Chondrocyte (in vitro differentiated cells): ENCODE results near the gene STT3B. TPM values are rescaled to one million over a fixed set of nuclear protein-coding genes. Genes with fewer than 3 reads are reported as not detected.
"Not testable (repeated sequence)": the region's sequence is repeated elsewhere in the genome, so short reads cannot be mapped to it uniquely, and the experiment has no call there.

Experiments
- DNase-seq: peaks from one replicate; pipeline ENCODE4 v3.0.0; 2021; ENCODE audit warnings: mixed read lengths, low spot score
- H3K27ac Mint-ChIP-seq: one replicate; pipeline ENCODE4 v1.8.0; 2021; ENCODE audit warnings: mild to moderate bottlenecking, moderate library complexity, mixed read lengths; ENCODE audit not compliant: unreplicated experiment
- H3K27me3 Mint-ChIP-seq: 2 replicates; pipeline ENCODE4 v1.8.0; 2021; ENCODE audit warnings: low read depth, mixed read lengths
- H3K36me3 Mint-ChIP-seq: 2 replicates; pipeline ENCODE4 v1.8.0; 2021; ENCODE audit warnings: low read depth, mixed read lengths
- H3K4me1 Mint-ChIP-seq: 2 replicates; pipeline ENCODE4 v1.8.0; 2021; ENCODE audit warnings: low read depth, mild to moderate bottlenecking, mixed read lengths
- H3K4me3 Mint-ChIP-seq: one replicate; pipeline ENCODE4 v1.8.0; 2021; ENCODE audit warnings: mild to moderate bottlenecking, moderate library complexity, mixed read lengths; ENCODE audit not compliant: unreplicated experiment
- H3K9me3 Mint-ChIP-seq: 2 replicates; pipeline ENCODE4 v1.8.0; 2021; ENCODE audit warnings: low read depth, mixed read lengths
- total RNA-seq: library from RNA; stranded (reverse); gene quantifications from 3 replicates; pipeline ENCODE4 v1.2.1, GENCODE V29; 2021
- TF ChIP-seq, protein P1 (sequence below): fragments of 200-600 bp; sonication (generic); IDR thresholded peaks from 2 replicates; pipeline ENCODE4 v1.5.0; 2021; ENCODE audit warnings: antibody characterized with exemption, mild to moderate bottlenecking, moderate library complexity

Gene STT3B
- total RNA-seq, 1 donor from 2014 or later = 118 TPM

DNA sequence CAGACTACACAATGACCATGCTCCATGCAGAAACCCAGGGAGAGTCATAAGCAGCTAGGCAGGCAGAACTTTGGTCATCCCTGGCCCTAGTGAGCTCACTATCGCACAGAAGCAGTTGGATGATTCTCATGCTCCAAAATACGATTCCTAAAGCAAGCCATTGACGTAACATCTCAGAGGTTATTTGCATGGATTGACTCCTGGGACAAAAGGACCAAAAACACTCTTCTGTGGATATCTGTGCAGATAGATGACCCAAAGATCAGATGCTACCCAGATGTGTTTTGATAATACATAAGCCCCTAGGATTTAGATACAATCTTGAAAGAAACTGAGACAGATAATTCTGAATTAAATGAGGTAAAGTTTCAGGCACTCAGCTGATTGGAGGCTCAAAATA is 33.4 kb upstream of the STT3B start:
- H3K27ac Mint-ChIP-seq = no peak overlapping the region
- no peaks in the 10 kb centered on the region for H3K9me3 Mint-ChIP-seq
- no peaks in the 10 kb centered on the region for H3K36me3 Mint-ChIP-seq
- DNase-seq = no peak
- H3K4me3 Mint-ChIP-seq = no peak overlapping the region
- TF ChIP-seq, protein P1, sequence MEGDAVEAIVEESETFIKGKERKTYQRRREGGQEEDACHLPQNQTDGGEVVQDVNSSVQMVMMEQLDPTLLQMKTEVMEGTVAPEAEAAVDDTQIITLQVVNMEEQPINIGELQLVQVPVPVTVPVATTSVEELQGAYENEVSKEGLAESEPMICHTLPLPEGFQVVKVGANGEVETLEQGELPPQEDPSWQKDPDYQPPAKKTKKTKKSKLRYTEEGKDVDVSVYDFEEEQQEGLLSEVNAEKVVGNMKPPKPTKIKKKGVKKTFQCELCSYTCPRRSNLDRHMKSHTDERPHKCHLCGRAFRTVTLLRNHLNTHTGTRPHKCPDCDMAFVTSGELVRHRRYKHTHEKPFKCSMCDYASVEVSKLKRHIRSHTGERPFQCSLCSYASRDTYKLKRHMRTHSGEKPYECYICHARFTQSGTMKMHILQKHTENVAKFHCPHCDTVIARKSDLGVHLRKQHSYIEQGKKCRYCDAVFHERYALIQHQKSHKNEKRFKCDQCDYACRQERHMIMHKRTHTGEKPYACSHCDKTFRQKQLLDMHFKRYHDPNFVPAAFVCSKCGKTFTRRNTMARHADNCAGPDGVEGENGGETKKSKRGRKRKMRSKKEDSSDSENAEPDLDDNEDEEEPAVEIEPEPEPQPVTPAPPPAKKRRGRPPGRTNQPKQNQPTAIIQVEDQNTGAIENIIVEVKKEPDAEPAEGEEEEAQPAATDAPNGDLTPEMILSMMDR = no peak
- H3K4me1 Mint-ChIP-seq = peaks cover 3% of the 10 kb centered on the region
- peaks cover 7% of the 10 kb centered on the region for H3K27me3 Mint-ChIP-seq

DNA sequence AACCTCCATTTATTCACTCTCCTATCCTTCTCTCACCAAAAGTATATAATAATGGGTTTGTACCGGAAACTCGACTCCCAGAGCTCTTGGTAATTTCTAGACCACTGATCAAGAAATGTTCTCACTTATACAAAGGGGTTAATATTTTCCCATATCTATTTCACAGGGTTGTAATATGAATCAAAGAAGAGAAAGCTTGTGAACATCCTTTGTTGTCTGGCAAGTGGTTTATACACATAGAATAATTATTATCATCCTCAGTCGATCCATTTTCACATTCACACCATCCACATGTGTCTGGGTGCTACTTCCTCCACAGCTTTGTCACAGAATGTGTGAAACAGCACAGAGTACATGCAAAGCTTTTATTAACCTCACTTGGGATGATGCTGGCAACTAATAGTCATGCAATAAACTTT is 29.9 kb upstream of the STT3B start:
- no peak overlapping the region for H3K27ac Mint-ChIP-seq
- DNase-seq = no peak
- H3K4me1 Mint-ChIP-seq = no peaks in the 10 kb centered on the region
- TF ChIP-seq, protein P1 = no peak
- H3K4me3 Mint-ChIP-seq = no peak overlapping the region
- H3K9me3 Mint-ChIP-seq = no peaks in the 10 kb centered on the region
- no peaks in the 10 kb centered on the region for H3K36me3 Mint-ChIP-seq
- peaks cover 15% of the 10 kb centered on the region for H3K27me3 Mint-ChIP-seq

DNA sequence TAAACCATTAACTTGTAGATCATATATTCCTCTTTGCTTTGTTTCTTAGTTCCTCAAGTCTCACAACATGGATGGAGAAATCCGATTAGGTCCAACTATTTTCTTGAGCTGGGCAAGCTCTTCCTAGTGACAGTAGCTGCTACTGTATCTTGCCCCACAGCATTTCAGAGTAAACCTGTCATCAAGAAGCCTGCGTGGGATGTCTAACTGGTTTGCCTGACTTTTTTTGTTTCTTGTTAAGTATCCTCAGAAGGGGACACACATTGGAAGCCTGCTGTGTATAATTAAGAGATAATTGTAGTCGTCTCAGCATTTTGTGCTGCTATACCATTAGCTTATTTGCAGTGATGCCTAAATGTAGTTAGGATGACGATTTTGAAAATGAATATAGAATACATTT is 29.3 kb upstream of the STT3B start:
- TF ChIP-seq, protein P1 = no peak
- Mint-ChIP-seq H3K4me1 (no peaks in the 10 kb centered on the region), H3K4me3 (no peak overlapping the region), H3K9me3 (no peaks in the 10 kb centered on the region), H3K27ac (no peak overlapping the region), H3K36me3 (no peaks in the 10 kb centered on the region), H3K27me3 (peaks cover 15% of the 10 kb centered on the region)
- DNase-seq = no peak

DNA sequence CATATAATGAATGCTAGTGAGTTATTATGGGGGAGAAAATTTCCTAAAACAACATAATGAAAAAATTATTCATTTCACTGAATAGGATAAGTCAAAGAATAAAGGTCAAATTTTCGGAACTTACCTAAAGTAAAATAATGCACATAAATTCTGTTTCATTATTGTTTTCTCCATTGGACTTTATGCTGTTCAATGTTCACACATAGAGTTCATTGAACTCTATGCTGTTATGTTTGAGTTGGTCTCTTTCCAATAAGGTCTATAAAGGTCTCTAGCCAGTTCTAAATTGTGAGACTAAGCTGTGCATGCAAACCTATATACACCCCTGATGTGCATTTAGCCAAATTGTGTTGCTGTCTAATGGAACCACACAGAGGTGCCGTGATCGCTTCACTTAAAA is 28.5 kb upstream of the STT3B start:
- DNase-seq = no peak
- no peak overlapping the region for H3K4me3 Mint-ChIP-seq
- peaks cover 19% of the 10 kb centered on the region for H3K27me3 Mint-ChIP-seq
- no peaks in the 10 kb centered on the region for H3K36me3 Mint-ChIP-seq
- no peaks in the 10 kb centered on the region for H3K4me1 Mint-ChIP-seq
- TF ChIP-seq, protein P1 = no peak
- no peak overlapping the region for H3K27ac Mint-ChIP-seq
- no peaks in the 10 kb centered on the region for H3K9me3 Mint-ChIP-seq

DNA sequence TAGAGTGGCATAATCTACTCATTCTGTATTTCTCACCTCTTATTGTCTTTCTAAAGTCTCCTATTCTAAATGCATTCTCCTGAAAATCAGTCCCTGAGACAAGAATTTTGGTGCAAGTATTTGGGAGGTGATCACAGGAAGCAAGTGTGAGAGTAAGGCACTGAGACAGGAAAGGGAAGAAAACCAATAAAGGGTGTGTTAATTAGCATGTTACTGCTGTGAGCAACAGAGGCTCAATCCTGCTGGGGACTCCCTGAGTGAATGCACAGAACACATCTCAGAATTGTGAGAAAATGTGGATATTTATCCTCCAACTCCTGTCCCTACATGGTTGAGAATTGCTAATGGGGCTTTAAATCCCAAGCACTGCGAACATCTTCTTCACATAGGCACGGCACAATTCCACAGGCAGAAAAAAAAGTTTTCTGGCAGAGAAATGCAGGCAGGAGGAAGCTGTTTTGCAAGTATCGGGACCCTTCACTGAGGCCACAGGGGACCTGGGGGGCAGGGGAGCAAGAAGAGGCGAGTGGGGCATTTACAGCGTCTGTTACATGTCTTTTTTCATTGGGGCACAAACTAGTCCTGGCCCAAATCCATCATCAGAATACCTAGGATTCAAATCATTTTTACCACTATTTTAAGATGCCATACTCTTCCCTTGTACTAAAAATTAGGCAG is 27.2 kb upstream of the STT3B start:
- Mint-ChIP-seq H3K4me3 (no peak overlapping the region), H3K36me3 (no peaks in the 10 kb centered on the region), H3K27me3 (peaks cover 17% of the 10 kb centered on the region), H3K9me3 (no peaks in the 10 kb centered on the region), H3K27ac (no peak overlapping the region), H3K4me1 (no peaks in the 10 kb centered on the region)
- no peak for DNase-seq
- TF ChIP-seq, protein P1 = no peak

DNA sequence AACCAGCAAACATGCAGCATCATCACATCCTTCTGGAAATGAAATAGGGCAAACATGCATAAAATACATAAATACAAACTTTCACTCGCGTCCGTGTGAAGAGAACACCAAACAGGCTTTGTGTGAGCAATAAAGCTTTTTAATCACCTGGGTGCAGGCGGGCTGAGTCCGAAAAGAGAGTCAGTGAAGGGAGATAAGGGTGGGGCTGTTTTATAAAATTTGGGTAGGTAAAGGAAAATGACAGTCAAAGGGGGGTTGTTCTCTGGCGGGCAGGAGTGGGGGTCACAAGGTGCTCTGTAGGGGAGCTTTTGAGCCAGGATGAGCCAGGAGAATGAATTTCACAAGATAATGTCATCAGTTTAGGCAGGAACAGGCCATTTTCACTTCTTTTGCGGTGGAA is 26.2 kb upstream of the STT3B start:
- not testable (repeated sequence) for H3K9me3 Mint-ChIP-seq, DNase-seq, H3K4me1 Mint-ChIP-seq, H3K27ac Mint-ChIP-seq, H3K36me3 Mint-ChIP-seq, H3K4me3 Mint-ChIP-seq
- peaks cover 19% of the 10 kb centered on the region for H3K27me3 Mint-ChIP-seq
